ENCODE results near the gene TRA2B.
A peak's percentile ranks its signal among the peaks of the same experiment; 100 is the strongest.

DNA sequence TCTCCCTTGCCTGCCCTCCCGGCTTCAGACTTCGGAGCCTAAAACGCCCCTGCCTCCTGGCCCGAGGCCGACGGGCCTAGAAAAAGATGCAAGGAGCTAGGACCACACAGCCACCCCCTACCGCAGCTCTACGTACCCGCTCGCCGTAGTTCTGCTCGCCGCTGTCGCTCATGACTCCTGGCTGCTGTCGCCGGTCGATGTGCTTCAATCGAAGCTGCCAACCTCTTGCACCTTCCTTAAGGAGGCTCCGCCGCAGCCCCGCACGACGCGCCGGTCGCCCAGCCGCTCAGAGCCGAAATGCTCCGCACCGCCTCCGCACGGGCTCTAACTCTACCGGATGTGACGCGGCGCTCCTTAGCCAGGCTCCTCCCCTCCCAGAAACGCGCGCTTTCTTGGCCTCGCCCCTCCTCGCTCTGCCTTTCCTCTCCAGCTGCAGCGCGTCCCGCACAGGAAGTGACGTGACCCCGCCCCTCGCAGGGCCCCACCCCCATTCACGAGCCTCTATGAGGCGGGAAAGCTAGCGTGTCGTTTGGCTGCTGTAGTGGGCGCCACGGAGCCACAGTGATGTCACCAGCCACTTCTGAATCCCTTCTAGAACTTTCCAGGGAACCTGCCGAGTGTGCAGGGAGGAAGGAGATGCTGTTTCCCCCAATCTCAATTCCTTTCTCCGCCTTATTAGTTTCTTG, at the start of gene TRA2B:
- TF ChIP-seq POLR2A (IDR thresholded peaks at IDR 0.05), result peak; percentile 99 to 100
- TF ChIP-seq, protein P1, sequence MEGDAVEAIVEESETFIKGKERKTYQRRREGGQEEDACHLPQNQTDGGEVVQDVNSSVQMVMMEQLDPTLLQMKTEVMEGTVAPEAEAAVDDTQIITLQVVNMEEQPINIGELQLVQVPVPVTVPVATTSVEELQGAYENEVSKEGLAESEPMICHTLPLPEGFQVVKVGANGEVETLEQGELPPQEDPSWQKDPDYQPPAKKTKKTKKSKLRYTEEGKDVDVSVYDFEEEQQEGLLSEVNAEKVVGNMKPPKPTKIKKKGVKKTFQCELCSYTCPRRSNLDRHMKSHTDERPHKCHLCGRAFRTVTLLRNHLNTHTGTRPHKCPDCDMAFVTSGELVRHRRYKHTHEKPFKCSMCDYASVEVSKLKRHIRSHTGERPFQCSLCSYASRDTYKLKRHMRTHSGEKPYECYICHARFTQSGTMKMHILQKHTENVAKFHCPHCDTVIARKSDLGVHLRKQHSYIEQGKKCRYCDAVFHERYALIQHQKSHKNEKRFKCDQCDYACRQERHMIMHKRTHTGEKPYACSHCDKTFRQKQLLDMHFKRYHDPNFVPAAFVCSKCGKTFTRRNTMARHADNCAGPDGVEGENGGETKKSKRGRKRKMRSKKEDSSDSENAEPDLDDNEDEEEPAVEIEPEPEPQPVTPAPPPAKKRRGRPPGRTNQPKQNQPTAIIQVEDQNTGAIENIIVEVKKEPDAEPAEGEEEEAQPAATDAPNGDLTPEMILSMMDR (IDR thresholded peaks at IDR 0.05), result peak in 4 of 6 experiments; percentile 14 to 33 (median 23)

Data from Peyer's patch (tissue), 4 donors.